Stimulated activated naive CD8-positive, alpha-beta T cell treated with anti-CD3 and anti-CD28 coated beads, Interleukin-15, amount 100 ng/mL, for 72 hours (primary cell): Measurements from ENCODE around the gene ZBTB25.
A peak's percentile ranks its signal among the peaks of the same experiment; 100 is the strongest.

Experiments
- ATAC-seq: fragments of 150-1000 bp; cut with Tn5 transposase; 2 replicates; pipeline ENCODE4 v1.10.0; 2021; ENCODE audit warnings: mild to moderate bottlenecking, moderate library complexity
- DNase-seq, 2 donors: peaks; one replicate each; pipeline ENCODE4 v3.0.0; 2021 to 2022
- H3K27ac Mint-ChIP-seq, 2 donors: one replicate each; pipeline ENCODE4 v1.8.0; 2022; ENCODE audit warnings: mild to moderate bottlenecking in 2 of 2, mixed read lengths in 2 of 2, moderate library complexity in 2 of 2
- H3K27me3 Mint-ChIP-seq: one replicate; pipeline ENCODE4 v1.8.0; 2022; ENCODE audit warnings: mixed read lengths
- H3K4me1 Mint-ChIP-seq: one replicate; pipeline ENCODE4 v1.8.0; 2022; ENCODE audit warnings: mild to moderate bottlenecking, mixed read lengths
- H3K4me3 Mint-ChIP-seq, 2 donors: one replicate each; pipeline ENCODE4 v1.8.0; 2022; ENCODE audit warnings: mild to moderate bottlenecking in 2 of 2, mixed read lengths in 2 of 2, moderate library complexity in 1 of 2
- H3K9me3 Mint-ChIP-seq, 2 donors: one replicate each; pipeline ENCODE4 v1.8.0; 2022; ENCODE audit warnings: mixed read lengths in 2 of 2

Gene ZBTB25

DNA sequence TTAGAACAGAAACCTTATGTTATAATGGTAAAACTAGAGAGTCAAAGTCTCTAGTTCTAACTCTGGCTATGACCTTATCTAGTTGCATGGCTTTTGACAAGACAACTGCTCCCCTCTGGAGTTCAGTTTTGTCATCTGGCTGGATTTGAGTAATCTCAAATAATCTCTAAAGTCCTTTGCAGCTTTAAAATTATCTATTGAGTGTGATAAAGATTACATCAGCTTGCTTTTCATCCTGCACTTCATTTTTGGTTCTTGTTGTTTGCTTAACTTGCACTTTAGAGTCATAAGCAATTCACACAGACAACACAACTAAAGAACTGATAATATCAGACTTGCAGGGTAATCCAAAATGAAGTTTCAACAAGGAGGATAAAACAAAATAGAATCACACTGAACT is 36.1 kb downstream of the ZBTB25 start:
- no peak overlapping the region for H3K27ac Mint-ChIP-seq
- DNase-seq: no peak
- H3K4me1 Mint-ChIP-seq: peaks cover 51% of the 10 kb centered on the region
- ATAC-seq: no peak
- H3K4me3 Mint-ChIP-seq: peak overlapping the region in 1 of 2 donors; percentile 27
- H3K27me3 Mint-ChIP-seq: no peaks in the 10 kb centered on the region
- H3K9me3 Mint-ChIP-seq: no peaks in the 10 kb centered on the region

DNA sequence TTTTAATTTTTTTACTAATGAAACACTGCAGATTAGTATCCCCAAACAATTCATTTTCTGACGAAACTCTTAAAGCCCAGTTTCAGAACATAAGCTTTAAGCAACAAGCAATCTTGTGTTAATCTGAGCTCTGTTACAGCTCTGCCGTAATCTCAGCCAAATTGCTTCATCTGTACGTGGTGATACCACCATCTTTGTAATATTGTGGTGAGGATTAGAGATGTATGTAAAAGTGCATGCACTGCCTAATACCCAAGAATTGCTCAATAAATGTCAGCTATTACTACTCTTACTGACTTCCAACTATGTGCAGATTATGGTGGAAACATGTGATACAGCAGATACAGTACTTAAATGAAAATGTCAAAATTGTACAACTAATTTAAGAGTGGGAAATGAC is 36.5 kb downstream of the ZBTB25 start:
- no peaks in the 10 kb centered on the region for H3K9me3 Mint-ChIP-seq

GRCh38 chr14:64465831-64466554 is 37.6 kb downstream of the ZBTB25 start:
- no peaks in the 10 kb centered on the region for H3K27me3 Mint-ChIP-seq
- no peaks in the 10 kb centered on the region for H3K9me3 Mint-ChIP-seq
- H3K4me1 Mint-ChIP-seq: peaks cover 47% of the 10 kb centered on the region
- H3K4me3 Mint-ChIP-seq: peak overlapping the region; percentile 80 to 85
- DNase-seq (no peak), ATAC-seq (peak; percentile 1)
- H3K27ac Mint-ChIP-seq: peak overlapping the region; percentile 80 to 93

More for the DNA sequence above, 36.5 kb downstream of the ZBTB25 start:
- Mint-ChIP-seq H3K4me3 (no peak overlapping the region), H3K4me1 (peaks cover 51% of the 10 kb centered on the region), H3K27me3 (no peaks in the 10 kb centered on the region), H3K27ac (no peak overlapping the region)
- no peak for DNase-seq
- ATAC-seq: peak; percentile 16

DNA sequence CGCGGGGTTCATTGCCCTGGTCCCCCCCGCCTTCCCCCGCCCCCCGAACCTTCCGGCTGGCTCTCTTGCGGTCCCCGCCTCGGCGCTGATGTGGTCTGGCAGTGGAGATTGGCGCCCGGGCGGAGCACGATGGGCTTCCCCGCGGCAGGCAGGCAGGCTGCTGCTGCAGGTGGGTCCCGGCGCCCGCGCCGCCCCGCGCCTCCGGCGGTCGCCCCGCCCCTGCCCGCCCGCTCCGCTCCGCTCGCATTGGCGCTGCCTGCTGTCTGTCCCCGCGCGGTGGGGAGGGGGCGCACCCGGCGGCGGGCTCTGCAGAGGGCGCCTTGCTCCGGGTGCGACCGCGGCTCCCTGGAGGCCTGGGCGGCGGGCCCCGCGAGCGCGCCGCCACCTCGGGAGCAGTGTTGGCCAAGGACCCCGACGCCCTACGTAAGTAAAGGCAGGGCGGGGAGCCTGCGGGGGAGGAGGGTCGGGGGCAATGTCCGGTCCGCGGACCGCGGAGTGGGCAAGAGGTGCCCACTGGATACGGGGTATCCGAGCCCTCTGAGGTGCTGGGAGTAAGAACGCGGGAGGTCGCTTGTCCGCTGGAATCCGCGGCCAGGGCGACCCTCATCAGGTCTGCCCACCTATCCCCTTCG is 38.3 kb downstream of the ZBTB25 start, which contains the start of gene AKAP5:
Gene AKAP5 (plus strand): TSS at position 309 of the 632 bp plus-strand sequence. CDS start 2,896 bp downstream, outside the sequence.
- ATAC-seq (peak; percentile 89), DNase-seq (peak; percentile 59 to 65)
- no peaks in the 10 kb centered on the region for H3K9me3 Mint-ChIP-seq
- H3K4me3 Mint-ChIP-seq: peak within 1 kb of the TSS; percentile 85 to 92
- peak within 1 kb of the TSS; percentile 88 to 93 for H3K27ac Mint-ChIP-seq
- peaks cover 50% of the 10 kb centered on the region for H3K4me1 Mint-ChIP-seq
- H3K27me3 Mint-ChIP-seq: no peaks in the 10 kb centered on the region

DNA sequence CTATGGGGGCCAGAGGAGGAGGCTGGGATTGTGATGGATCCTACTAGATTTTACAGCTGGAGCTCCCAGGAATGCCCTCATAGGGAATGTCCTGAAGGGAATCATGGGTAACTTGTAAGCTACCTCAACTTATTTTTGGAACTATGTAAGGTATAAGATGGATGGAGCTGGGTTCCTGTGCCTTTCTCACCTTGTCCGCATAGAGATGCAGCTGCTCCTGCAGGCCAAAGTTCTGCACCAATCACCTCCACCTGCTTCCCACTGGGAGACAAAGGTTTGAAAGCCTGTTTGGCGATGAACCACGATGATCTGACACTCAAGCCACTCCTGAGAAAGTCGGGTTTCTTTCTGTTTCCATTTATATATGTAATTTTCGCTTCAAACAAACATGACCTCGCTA is 39.0 kb downstream of the ZBTB25 start:
- H3K9me3 Mint-ChIP-seq: no peaks in the 10 kb centered on the region
- no peak for ATAC-seq
- peak overlapping the region; percentile 87 to 88 for H3K27ac Mint-ChIP-seq
- H3K4me3 Mint-ChIP-seq: peak overlapping the region; percentile 85 to 92
- DNase-seq: no peak
- peaks cover 52% of the 10 kb centered on the region for H3K4me1 Mint-ChIP-seq
- no peaks in the 10 kb centered on the region for H3K27me3 Mint-ChIP-seq

DNA sequence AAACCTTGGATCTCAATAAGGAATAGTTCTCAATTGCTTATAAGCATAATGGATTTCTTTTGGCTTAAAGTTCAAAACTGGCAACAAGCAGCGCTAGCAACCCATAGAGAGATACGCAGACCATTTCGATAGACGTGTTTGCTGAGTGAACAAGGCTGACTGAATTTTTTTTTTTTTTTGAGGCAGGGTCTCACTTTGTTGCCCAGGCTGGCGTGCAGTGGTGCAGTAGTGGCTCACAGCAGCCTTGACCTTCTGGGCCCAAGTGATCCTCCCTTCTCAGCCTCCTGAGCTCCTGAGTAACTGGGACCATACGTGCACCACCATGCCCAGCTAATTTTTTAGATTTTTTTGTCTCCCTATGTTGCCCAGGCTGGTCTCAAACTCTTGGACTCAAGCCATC is 39.8 kb downstream of the ZBTB25 start:
- Mint-ChIP-seq H3K27me3 (no peaks in the 10 kb centered on the region), H3K27ac (no peak overlapping the region), H3K4me3 (no peak overlapping the region), H3K9me3 (no peaks in the 10 kb centered on the region), H3K4me1 (peaks cover 51% of the 10 kb centered on the region)
- ATAC-seq (no peak), DNase-seq (no peak)

- H3K9me3 Mint-ChIP-seq: no peaks in the 10 kb centered on the region
- H3K4me3 Mint-ChIP-seq: no peak overlapping the region
- DNase-seq (no peak), ATAC-seq (no peak)
- no peak overlapping the region for H3K27ac Mint-ChIP-seq
- peaks cover 45% of the 10 kb centered on the region for H3K4me1 Mint-ChIP-seq
- no peaks in the 10 kb centered on the region for H3K27me3 Mint-ChIP-seq
Measured at GRCh38 chr14:64463195-64463594, 40.4 kb downstream of the ZBTB25 start.

- H3K27ac Mint-ChIP-seq: no peak overlapping the region
- H3K4me1 Mint-ChIP-seq: peaks cover 30% of the 10 kb centered on the region
- H3K4me3 Mint-ChIP-seq: no peak overlapping the region
- DNase-seq (no peak), ATAC-seq (no peak)
- H3K9me3 Mint-ChIP-seq: no peaks in the 10 kb centered on the region
- H3K27me3 Mint-ChIP-seq: no peaks in the 10 kb centered on the region
Measured at GRCh38 chr14:64461221-64461620, 42.4 kb downstream of the ZBTB25 start.

- Mint-ChIP-seq H3K9me3 (no peaks in the 10 kb centered on the region), H3K27me3 (no peaks in the 10 kb centered on the region), H3K27ac (peak overlapping the region in 1 of 2 donors; percentile 93), H3K4me1 (peaks cover 20% of the 10 kb centered on the region), H3K4me3 (no peak overlapping the region)
- DNase-seq (no peak), ATAC-seq (no peak)
Measured at GRCh38 chr14:64459405-64460136, 44.1 kb downstream of the ZBTB25 start.

DNA sequence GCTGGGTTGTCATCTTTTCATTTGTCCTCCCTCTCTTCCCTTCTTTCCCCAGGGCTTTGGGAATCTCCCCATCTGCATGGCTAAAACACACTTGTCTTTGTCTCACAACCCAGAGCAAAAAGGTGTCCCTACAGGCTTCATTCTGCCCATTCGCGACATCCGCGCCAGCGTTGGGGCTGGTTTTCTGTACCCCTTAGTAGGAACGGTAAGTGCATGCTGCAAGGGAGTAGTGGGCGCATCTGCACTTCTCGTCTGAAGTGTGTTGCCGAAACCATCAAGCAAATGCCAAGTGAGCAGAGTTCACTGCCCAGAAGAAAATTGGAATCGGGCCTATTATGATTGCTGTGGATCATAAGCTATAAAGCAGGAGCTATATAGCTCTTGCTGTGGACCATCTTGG is 49.0 kb downstream of the ZBTB25 start:
- Mint-ChIP-seq H3K27ac (no peak overlapping the region), H3K4me1 (peaks cover 16% of the 10 kb centered on the region), H3K27me3 (no peaks in the 10 kb centered on the region), H3K9me3 (no peaks in the 10 kb centered on the region), H3K4me3 (no peak overlapping the region)
- DNase-seq (no peak), ATAC-seq (no peak)

DNA sequence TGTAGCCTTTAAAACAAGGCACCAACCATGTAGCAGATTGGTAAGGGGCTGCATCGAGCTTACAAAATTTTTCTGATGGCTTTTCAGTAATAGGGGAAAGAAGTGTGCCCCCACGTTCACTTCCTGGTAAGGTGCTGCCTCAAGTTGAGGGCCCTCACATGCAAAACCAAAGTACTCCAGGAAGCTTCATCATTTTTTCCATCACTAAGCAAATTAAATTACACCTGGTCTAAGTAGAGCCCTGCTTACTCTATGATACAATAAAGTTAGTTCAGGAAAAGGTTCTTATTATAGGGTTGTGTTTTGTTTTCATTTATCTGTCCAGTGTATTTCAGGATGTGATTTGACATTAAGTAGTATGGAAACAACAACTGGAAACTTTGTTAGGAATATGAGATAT is 53.4 kb downstream of the ZBTB25 start:
- Mint-ChIP-seq H3K4me1 (peaks cover 53% of the 10 kb centered on the region), H3K9me3 (no peaks in the 10 kb centered on the region), H3K27ac (peak overlapping the region; percentile 66 to 98), H3K4me3 (peak overlapping the region in 1 of 2 donors; percentile 64), H3K27me3 (no peaks in the 10 kb centered on the region)
- DNase-seq (peak in 1 of 2 donors; percentile 21), ATAC-seq (peak; percentile 54)

DNA sequence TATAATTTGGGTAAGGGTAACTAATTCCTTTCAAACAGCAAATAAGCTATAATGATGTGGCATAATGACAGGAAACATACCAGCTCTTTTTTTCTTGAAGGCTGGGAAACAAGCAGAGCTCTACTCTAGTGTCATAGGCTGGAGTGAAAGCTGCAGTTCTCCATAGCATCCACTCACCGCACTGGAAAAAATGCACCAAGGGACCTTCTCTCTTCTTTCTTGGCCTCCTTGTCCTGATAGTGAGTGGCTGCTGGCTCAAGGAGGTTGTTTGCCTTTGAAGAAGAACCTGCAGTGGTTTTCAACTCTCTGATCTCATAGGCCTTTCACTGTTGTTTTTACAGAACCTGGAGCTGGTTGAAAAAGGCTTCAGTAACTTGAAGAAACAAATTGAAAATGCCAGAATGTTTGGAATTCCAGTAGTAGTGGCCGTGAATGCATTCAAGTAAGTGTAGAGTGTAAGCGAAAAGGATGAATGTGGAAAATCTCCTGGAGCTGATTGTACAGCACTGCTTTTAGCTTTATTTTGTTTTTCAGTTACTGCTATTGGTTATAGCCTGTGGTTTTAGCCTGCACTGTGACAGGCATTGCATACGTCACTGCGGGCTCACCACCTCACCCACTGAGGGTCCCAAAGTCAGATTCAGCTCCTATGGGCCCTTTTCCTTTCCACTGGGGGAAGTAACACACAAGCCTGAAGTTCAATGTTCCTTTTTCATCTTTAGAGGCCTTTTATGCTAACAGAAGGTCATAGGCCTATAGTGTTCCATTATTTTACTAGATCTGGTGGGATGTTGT is 55.6 kb downstream of the ZBTB25 start:
- DNase-seq (peak; percentile 19 to 31), ATAC-seq (peak; percentile 67)
- H3K9me3 Mint-ChIP-seq: no peaks in the 10 kb centered on the region

GRCh38 chr14:64444984-64445845 is 58.4 kb downstream of the ZBTB25 start:
- Mint-ChIP-seq H3K27me3 (no peaks in the 10 kb centered on the region), H3K4me1 (peaks cover 67% of the 10 kb centered on the region), H3K27ac (peak overlapping the region; percentile 88 to 89), H3K9me3 (no peaks in the 10 kb centered on the region), H3K4me3 (peak overlapping the region; percentile 55 to 58)
- ATAC-seq (peak; percentile 96), DNase-seq (peak; percentile 45 to 67)

More for the DNA sequence above, 55.6 kb downstream of the ZBTB25 start:
- H3K27me3 Mint-ChIP-seq: no peaks in the 10 kb centered on the region
- peaks cover 73% of the 10 kb centered on the region for H3K4me1 Mint-ChIP-seq
- peak overlapping the region in 1 of 2 donors; percentile 61 for H3K27ac Mint-ChIP-seq
- H3K4me3 Mint-ChIP-seq: peak overlapping the region in 1 of 2 donors; percentile 44

GRCh38 chr14:64444140-64444539 is 59.5 kb downstream of the ZBTB25 start:
- ATAC-seq (no peak), DNase-seq (no peak)
- Mint-ChIP-seq H3K4me1 (peaks cover 58% of the 10 kb centered on the region), H3K9me3 (no peaks in the 10 kb centered on the region), H3K27me3 (no peaks in the 10 kb centered on the region), H3K4me3 (no peak overlapping the region), H3K27ac (peak overlapping the region; percentile 88 to 89)
